Large intestine (tissue), 3 donors: Measurements from ENCODE around the gene PRSS35. TPM values are rescaled to one million over a fixed set of nuclear protein-coding genes. Genes with fewer than 3 reads are reported as not detected.
"Not testable (repeated sequence)": the region's sequence is repeated elsewhere in the genome, so short reads cannot be mapped to it uniquely, and the experiment has no call there.

Experiments
- DNase-seq, 2 donors: peaks; one replicate each; pipeline versions ENCODE4 v3.0.0 to v3.0.0-alpha.2; 2013
- H3K27ac ChIP-seq: one replicate; pipeline ENCODE4 v1.5.1; 2013; ENCODE audit warnings: low read length
- H3K27me3 ChIP-seq: 2 replicates; pipeline ENCODE4 v1.6.1; 2013; ENCODE audit warnings: low read length; ENCODE audit not compliant: control insufficient read depth, insufficient read depth
- H3K36me3 ChIP-seq: 2 replicates; pipeline ENCODE4 v1.6.1; 2013; ENCODE audit warnings: low read length; ENCODE audit not compliant: control insufficient read depth, insufficient read depth
- H3K4me1 ChIP-seq: one replicate; pipeline ENCODE4 v1.6.1; 2013; ENCODE audit warnings: low read length; ENCODE audit not compliant: control insufficient read depth, insufficient read depth
- H3K4me3 ChIP-seq: one replicate; pipeline ENCODE4 v1.5.1; 2013; ENCODE audit warnings: low read length
- H3K9me3 ChIP-seq: one replicate; pipeline ENCODE4 v1.6.1; 2013; ENCODE audit warnings: mild to moderate bottlenecking, low read depth, low read length, moderate library complexity; ENCODE audit not compliant: control insufficient read depth
- WGBS: methylation state at CpG from one replicate; pipeline ENCODE4 v1.1.5; 2013; ENCODE audit warnings: low lambda C conversion rate; ENCODE audit not compliant: insufficient coverage; 5-methylcytosine and 5-hydroxymethylcytosine counted together
- polyA plus RNA-seq: library from polyadenylated mRNA; unstranded; fragments of 120-200 nt; gene quantifications from one replicate; pipeline ENCODE4 v1.2.1, GENCODE V29; 2013

Gene PRSS35
- polyA plus RNA-seq, 1 donor, result 9.0 TPM

DNA sequence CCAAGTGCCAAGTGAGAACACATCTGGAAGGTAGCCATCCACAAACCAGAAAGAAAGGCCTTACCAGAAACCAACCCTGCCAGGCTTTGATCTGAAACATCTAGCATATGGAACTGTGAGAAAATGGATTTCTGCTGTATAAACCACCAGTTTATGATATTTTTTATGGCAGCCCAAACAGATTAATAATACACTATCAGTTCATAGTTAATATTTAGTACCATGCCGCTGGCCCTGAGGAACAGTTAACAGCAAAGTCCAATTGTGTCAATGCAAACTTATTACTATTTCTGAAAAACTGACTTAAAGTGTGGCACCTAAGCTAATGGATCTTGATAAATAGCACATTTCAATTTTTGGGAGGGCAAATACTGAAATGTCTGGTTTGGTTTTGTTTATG, 35.4 kb upstream of the PRSS35 start:
- no peaks in the 10 kb centered on the region for H3K27me3 ChIP-seq
- H3K36me3 ChIP-seq, result no peaks in the 10 kb centered on the region
- no peaks in the 10 kb centered on the region for H3K9me3 ChIP-seq
- no CpG with 5 or more reads among the region's 1 CpG for WGBS
- peak in 1 of 2 donors; percentile 62 for DNase-seq
- H3K4me1 ChIP-seq, result peaks cover 8% of the 10 kb centered on the region
- H3K4me3 ChIP-seq, result no peak overlapping the region
- H3K27ac ChIP-seq, result no peak overlapping the region

DNA sequence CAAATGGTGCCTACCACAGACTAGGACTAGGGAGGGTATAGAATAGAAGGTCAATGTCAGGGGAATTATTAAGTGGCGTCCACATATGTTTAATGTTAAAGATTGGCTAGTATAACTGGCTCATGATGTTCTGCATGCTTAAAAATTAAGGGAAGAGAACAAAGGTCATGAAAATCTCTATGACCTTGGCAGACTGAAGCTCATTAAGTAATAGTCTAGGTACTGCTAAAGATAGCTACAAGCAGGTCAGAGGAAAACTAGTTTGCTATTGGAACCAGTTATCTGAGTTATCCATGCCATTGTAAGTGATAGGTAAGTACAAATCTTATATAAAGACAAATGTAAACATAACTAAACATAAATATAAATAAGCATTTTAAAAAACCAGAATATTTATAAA, 32.9 kb upstream of the PRSS35 start:
- 27% methylated on average over 1 of the region's 1 CpG for WGBS
- peak in 1 of 2 donors; percentile 39 for DNase-seq

DNA sequence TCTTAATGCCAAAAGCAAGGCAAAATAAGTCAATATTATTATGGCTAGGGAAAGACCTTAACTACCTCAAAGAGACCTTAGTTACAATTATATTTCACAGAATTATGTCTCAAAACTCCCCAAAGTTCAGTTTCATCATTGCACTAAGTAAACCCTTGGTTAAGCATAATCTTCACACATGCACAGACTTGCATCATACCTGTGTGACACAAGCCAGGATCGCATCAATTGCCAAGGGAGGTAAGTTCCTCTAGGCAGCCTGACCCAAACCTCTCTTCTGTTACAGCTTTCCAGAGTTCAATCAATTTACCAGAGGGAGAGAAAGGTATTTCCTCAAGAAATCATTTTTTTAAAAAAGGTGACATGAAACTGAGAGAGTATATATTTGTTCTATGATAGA, 31.9 kb upstream of the PRSS35 start:
- peak in 1 of 2 donors; percentile 23 for DNase-seq
- H3K36me3 ChIP-seq, result no peaks in the 10 kb centered on the region
- peaks cover 5% of the 10 kb centered on the region for H3K4me1 ChIP-seq
- WGBS, result no CpG with 5 or more reads among the region's 1 CpG
- no peaks in the 10 kb centered on the region for H3K9me3 ChIP-seq
- no peak overlapping the region for H3K4me3 ChIP-seq
- peak overlapping the region; percentile 37 for H3K27ac ChIP-seq
- no peaks in the 10 kb centered on the region for H3K27me3 ChIP-seq

More for the DNA sequence above, 32.9 kb upstream of the PRSS35 start:
- H3K27ac ChIP-seq, result peak overlapping the region; percentile 37
- peaks cover 5% of the 10 kb centered on the region for H3K4me1 ChIP-seq
- H3K27me3 ChIP-seq, result no peaks in the 10 kb centered on the region
- no peak overlapping the region for H3K4me3 ChIP-seq
- no peaks in the 10 kb centered on the region for H3K9me3 ChIP-seq
- H3K36me3 ChIP-seq, result no peaks in the 10 kb centered on the region

DNA sequence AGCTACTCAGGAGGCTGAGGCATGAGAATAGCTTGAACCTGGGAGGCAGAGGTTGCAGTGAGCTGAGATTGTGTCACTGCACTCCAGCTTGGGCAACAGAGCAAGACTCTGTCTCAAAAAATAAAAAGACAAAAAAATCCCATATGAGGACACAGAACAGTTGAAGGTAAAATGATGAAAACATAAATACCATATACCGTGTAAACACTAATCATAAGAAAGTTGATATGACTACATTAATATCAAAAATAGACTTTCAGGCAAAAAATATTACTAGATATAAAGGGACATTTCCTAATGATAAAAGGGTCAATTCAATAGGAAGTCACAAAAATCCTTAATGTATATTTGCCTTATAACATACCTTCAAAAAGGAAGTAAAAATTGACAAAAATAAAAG, 30.4 kb upstream of the PRSS35 start:
- not testable (repeated sequence) for H3K27me3 ChIP-seq, H3K4me3 ChIP-seq, H3K4me1 ChIP-seq, H3K36me3 ChIP-seq, DNase-seq, H3K27ac ChIP-seq, H3K9me3 ChIP-seq
- WGBS, result 100% methylated on average over 1 of the region's 1 CpG

GRCh38 chr6:83488448-83488847, 23.9 kb upstream of the PRSS35 start:
- whole genome bisulfite sequencing, result no CpG with 5 or more reads among the region's 2 CpGs

DNA sequence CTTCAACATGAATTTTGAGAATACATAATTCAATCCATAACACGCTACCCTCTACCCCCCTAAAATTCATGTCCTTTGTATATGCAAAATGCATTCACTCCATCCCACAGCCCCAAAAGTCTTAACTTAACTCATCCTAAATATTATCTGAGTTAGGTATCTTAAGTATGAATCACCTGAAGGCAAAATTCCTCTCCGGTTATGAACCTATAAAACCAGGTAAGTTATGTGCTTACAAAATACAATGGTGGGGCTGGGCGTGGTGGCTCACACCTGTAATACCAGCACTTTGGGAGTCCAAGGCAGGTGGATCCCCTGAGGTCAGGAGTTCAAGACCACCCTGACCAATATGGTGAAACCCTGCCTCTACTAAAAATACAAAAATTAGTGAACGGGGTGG, 23.5 kb upstream of the PRSS35 start:
- Histone ChIP-seq H3K27me3 (no peaks in the 10 kb centered on the region), H3K27ac (no peak overlapping the region), H3K4me3 (no peak overlapping the region), H3K36me3 (no peaks in the 10 kb centered on the region), H3K4me1 (no peaks in the 10 kb centered on the region), H3K9me3 (no peaks in the 10 kb centered on the region)
- whole genome bisulfite sequencing, result no CpG with 5 or more reads among the region's 4 CpGs
- no peak for DNase-seq

More at GRCh38 chr6:83488448-83488847, 23.9 kb upstream of the PRSS35 start:
- H3K27me3 ChIP-seq, result no peaks in the 10 kb centered on the region
- no peaks in the 10 kb centered on the region for H3K36me3 ChIP-seq
- no peaks in the 10 kb centered on the region for H3K4me1 ChIP-seq
- DNase-seq, result no peak
- no peak overlapping the region for H3K4me3 ChIP-seq
- H3K9me3 ChIP-seq, result no peaks in the 10 kb centered on the region
- no peak overlapping the region for H3K27ac ChIP-seq

DNA sequence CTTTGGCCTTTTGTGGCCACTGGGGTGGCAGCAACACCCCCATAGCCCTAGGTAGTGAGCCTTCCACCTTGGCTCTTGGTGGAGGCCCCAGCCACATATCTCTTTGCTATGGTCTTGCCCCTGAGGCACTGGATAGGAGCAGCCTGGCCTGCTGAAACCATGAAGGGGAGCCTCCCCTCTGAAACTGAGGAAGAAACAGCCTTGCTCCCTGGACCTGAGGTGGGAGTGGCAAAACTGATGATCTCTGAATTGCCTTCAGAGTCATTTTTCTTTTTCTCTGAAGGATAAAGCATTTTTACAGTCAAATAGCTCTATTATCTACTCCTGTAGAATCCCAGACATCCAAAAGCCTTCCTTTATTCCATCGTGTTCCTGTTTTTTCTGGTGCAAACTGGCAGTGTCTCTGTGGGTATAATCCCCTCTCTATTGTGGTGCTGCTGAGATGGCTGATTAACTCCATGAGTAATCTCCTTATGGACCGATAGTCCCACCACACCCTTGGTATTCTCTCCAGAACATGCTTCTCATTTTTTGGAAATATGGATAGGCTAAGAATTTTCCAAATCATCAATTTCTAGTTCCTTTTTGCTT, 22.0 kb upstream of the PRSS35 start:
- no CpG with 5 or more reads among the region's 2 CpGs for WGBS
- H3K36me3 ChIP-seq, result no peaks in the 10 kb centered on the region
- DNase-seq, result peak in 1 of 2 donors; percentile 46
- H3K27ac ChIP-seq, result no peak overlapping the region
- H3K27me3 ChIP-seq, result no peaks in the 10 kb centered on the region
- H3K4me3 ChIP-seq, result no peak overlapping the region
- H3K4me1 ChIP-seq, result no peaks in the 10 kb centered on the region
- H3K9me3 ChIP-seq, result no peaks in the 10 kb centered on the region

DNA sequence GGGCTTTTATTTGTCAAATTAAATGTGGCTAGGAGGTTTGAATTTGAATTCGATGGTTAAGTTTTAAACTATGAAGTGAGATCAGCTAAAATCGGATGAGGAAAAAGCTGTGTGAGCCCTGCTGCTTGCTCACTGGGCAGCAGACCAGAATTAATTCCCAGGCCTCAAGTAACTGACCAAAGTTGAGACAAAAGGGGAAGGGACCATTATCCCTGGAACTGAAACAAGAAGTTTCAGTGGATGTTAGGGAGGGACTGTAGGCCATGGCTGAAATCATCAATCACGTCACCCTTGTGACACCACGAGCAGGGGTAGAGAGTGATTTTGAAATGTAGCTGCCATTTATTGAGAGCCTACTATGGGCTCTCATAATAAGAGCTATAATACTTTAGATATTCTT, 7.0 kb upstream of the PRSS35 start:
- 100% methylated on average over 2 of the region's 4 CpGs for WGBS
- no peak for DNase-seq
- Histone ChIP-seq H3K4me1 (peaks cover 2% of the 10 kb centered on the region), H3K36me3 (no peaks in the 10 kb centered on the region), H3K27ac (no peak overlapping the region), H3K4me3 (no peak overlapping the region), H3K9me3 (no peaks in the 10 kb centered on the region), H3K27me3 (no peaks in the 10 kb centered on the region)

- Histone ChIP-seq H3K36me3 (no peaks in the 10 kb centered on the region), H3K9me3 (no peaks in the 10 kb centered on the region), H3K27me3 (no peaks in the 10 kb centered on the region), H3K27ac (no peak overlapping the region), H3K4me3 (no peak overlapping the region), H3K4me1 (peaks cover 10% of the 10 kb centered on the region)
- no CpG with 5 or more reads among the region's 1 CpG for WGBS
- no peak for DNase-seq
Observed at GRCh38 chr6:83509441-83509840, 2.9 kb upstream of the PRSS35 start.

DNA sequence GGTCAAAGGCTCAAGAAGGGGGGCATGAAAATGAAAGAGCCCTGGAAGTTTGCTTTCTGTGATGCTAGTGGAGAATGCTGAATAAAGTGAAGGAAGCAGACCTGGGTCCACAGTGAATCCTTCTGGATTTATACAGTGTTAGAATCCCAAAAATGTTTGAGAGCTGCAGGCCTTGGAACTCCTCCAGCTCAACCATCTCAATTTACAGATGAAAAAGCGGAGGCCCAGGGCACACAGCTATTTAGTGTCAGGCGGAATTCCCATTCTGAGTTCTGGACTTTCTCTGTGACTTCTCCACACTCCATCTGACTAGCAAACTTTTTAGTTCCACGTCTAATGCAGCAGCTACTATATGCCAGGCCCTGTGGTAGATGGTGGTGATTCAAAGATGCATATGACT, 1.5 kb upstream of the PRSS35 start:
- no peak for DNase-seq
- no CpG with 5 or more reads among the region's 3 CpGs for WGBS
- no peaks in the 10 kb centered on the region for H3K36me3 ChIP-seq

GRCh38 chr6:83511266-83511665, 1.1 kb upstream of the PRSS35 start:
- Histone ChIP-seq H3K4me3 (no peak overlapping the region), H3K27me3 (no peaks in the 10 kb centered on the region), H3K9me3 (no peaks in the 10 kb centered on the region), H3K4me1 (peaks cover 10% of the 10 kb centered on the region), H3K36me3 (no peaks in the 10 kb centered on the region), H3K27ac (no peak overlapping the region)
- WGBS, result 80% methylated on average over 2 of the region's 8 CpGs
- DNase-seq, result no peak

More for the DNA sequence above, 1.5 kb upstream of the PRSS35 start:
- Histone ChIP-seq H3K9me3 (no peaks in the 10 kb centered on the region), H3K27me3 (no peaks in the 10 kb centered on the region), H3K4me1 (peaks cover 10% of the 10 kb centered on the region), H3K27ac (no peak overlapping the region), H3K4me3 (no peak overlapping the region)
